ENCODE data around the gene KRT34. TPM values are rescaled to one million over a fixed set of nuclear protein-coding genes. Genes with fewer than 3 reads are reported as not detected.

The KRT34 gene
- total and polyA plus RNA-seq, 2 experiments from 2014 or later, result 39.8 to 77.8 TPM

DNA sequence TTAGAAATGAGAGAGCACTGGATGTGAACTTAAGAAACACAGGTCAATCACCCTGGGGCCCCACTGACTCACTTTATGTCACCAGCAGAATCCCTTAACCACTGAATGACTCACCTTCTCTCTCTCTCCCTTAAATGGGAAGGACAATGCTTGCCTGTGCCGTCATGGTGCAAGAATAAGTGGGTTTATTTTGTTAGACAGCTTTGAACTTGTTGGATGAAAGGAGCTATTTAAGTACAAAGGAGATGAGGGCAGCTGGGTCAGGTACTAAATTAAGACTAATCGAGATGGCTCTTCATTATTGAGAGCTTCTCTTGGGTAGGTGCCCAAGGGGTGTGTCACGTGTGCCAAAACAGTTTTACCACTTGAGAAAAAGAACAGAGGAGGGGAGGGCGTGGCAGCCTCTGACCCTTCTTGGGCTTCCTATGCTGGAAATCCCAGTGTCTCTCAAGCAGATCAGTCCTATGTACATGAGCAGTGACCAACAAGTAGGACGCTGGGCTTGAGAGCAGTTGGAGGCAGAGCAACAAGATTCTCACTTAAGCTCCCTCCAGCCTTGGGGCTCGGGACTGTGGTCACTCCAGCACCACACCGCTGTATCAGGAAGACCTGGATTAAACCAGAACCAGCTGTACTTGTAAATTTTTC, 22.0 kb upstream of the KRT34 start:
- in situ Hi-C loops (cut with MboI), result no loop called here
- H3F3A ChIP-seq (ENCODE audit: insufficient read depth), result peaks cover 30% of the 10 kb centered on the region
- H3K9me3 ChIP-seq (ENCODE audit: low read depth), result no peaks in the 10 kb centered on the region
- H2AFZ ChIP-seq, result peak overlapping the region; percentile 8; the same call in 1 of the 2 replicates
- 0 out of 2 replicates have a peak overlapping the region, but pooled peaks have one; percentile 5 for H3K4me3 ChIP-seq
- 29 to 38% methylated on average over 7 of the region's 7 CpGs for WGBS, 2 experiments (ENCODE audit: low coverage in 1 of 2, low lambda C conversion rate in 2 of 2, missing lambda C conversion rate in 2 of 2)
- no peaks in the 10 kb centered on the region for H4K20me1 ChIP-seq (ENCODE audit: insufficient read depth)
- no peaks in the 10 kb centered on the region for H3K36me3 ChIP-seq (ENCODE audit: low read depth)
- H3K79me2 ChIP-seq (ENCODE audit: insufficient read depth), result no peaks in the 10 kb centered on the region
- peak overlapping the region; percentile 34 for H3K9ac ChIP-seq
- peaks cover 30% of the 10 kb centered on the region for H3K4me1 ChIP-seq (ENCODE audit: insufficient read depth)
- no peak for TF ChIP-seq EZH2 (IDR thresholded peaks at IDR 0.05; ENCODE audit: insufficient read depth, poor library complexity, severe bottlenecking)
- peak; percentile 71 for TF ChIP-seq EZH2phosphoT487 (IDR thresholded peaks at IDR 0.05; ENCODE audit: insufficient read depth, low read depth)
- no peaks in the 10 kb centered on the region for H3K9me2 ChIP-seq (ENCODE audit: insufficient read depth)
- H3K4me2 ChIP-seq (ENCODE audit: unreplicated experiment), result peak overlapping the region; percentile 50
- DNase-seq, result peak; percentile 97
- no peaks in the 10 kb centered on the region for H3K27me3 ChIP-seq (replicated peaks; ENCODE audit: insufficient read depth)
- H3K27ac ChIP-seq, result peak overlapping the region; percentile 64

DNA sequence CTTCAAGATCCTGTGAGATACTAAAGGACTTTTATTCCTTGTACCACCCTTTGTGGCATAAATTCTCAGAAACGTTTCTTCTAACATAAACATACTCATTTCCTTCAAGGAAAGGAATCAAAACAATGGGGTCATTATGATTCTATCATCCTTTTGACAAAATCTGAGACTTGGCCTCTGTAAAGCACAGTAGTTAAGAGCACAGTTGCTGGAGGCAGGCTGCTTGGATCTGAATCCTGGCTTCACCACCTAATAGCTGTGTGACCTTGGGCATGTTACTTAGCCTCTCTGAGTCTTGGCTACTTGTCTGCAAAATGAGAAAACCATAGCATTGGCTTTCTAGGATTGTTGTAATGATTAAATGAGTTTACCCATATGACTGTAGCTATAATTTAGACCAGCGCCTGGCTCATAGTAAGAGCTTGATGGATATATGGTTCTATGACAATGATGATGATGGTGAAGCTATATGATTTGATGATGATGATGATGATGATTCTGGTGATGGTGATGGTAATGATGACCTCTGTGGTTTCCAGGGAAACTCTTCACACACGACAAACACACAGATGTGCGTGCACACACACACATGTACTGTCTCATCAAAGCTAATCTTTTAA, 21.4 kb upstream of the KRT34 start:
- Histone ChIP-seq H3K36me3 (ENCODE audit: low read depth) (no peaks in the 10 kb centered on the region), H3K9me3 (ENCODE audit: low read depth) (no peaks in the 10 kb centered on the region), H3K4me2 (ENCODE audit: unreplicated experiment) (peak overlapping the region; percentile 6), H3K27ac (peak overlapping the region; percentile 64), H3K4me1 (ENCODE audit: insufficient read depth) (peaks cover 30% of the 10 kb centered on the region), H3F3A (ENCODE audit: insufficient read depth) (peaks cover 30% of the 10 kb centered on the region), H3K9ac (peak overlapping the region; percentile 3; the same call in 1 of the 2 replicates), H3K9me2 (ENCODE audit: insufficient read depth) (no peaks in the 10 kb centered on the region), H3K4me3 (no peak overlapping the region), H3K27me3 (replicated peaks; ENCODE audit: insufficient read depth) (no peaks in the 10 kb centered on the region), H3K79me2 (ENCODE audit: insufficient read depth) (no peaks in the 10 kb centered on the region), H2AFZ (no peak overlapping the region), H4K20me1 (ENCODE audit: insufficient read depth) (no peaks in the 10 kb centered on the region)
- no peak for TF ChIP-seq EZH2 (IDR thresholded peaks at IDR 0.05; ENCODE audit: insufficient read depth, poor library complexity, severe bottlenecking)
- no peak for TF ChIP-seq EZH2phosphoT487 (IDR thresholded peaks at IDR 0.05; ENCODE audit: insufficient read depth, low read depth)
- whole genome bisulfite sequencing, 2 experiments (ENCODE audit: low coverage in 1 of 2, low lambda C conversion rate in 2 of 2, missing lambda C conversion rate in 2 of 2), result 20 to 24% methylated on average over 4 of the region's 4 CpGs
- in situ Hi-C loops (cut with MboI), result no loop called here
- no peak for DNase-seq

- Histone ChIP-seq H2AFZ (no peak overlapping the region), H3K27me3 (replicated peaks; ENCODE audit: insufficient read depth) (no peaks in the 10 kb centered on the region), H3K36me3 (ENCODE audit: low read depth) (no peaks in the 10 kb centered on the region), H3K9ac (no peak overlapping the region), H3F3A (ENCODE audit: insufficient read depth) (peaks cover 30% of the 10 kb centered on the region), H3K79me2 (ENCODE audit: insufficient read depth) (no peaks in the 10 kb centered on the region), H3K27ac (no peak overlapping the region), H3K9me3 (ENCODE audit: low read depth) (no peaks in the 10 kb centered on the region), H3K4me2 (ENCODE audit: unreplicated experiment) (no peak overlapping the region), H3K4me1 (ENCODE audit: insufficient read depth) (peaks cover 30% of the 10 kb centered on the region), H4K20me1 (ENCODE audit: insufficient read depth) (no peaks in the 10 kb centered on the region), H3K9me2 (ENCODE audit: insufficient read depth) (no peaks in the 10 kb centered on the region), H3K4me3 (no peak overlapping the region)
- in situ Hi-C loops (cut with MboI), result no loop called here
- 81 to 89% methylated on average over 5 of the region's 5 CpGs for WGBS, 2 experiments (ENCODE audit: low coverage in 1 of 2, low lambda C conversion rate in 2 of 2, missing lambda C conversion rate in 2 of 2)
- TF ChIP-seq EZH2 (IDR thresholded peaks at IDR 0.05; ENCODE audit: insufficient read depth, poor library complexity, severe bottlenecking) (no peak), EZH2phosphoT487 (IDR thresholded peaks at IDR 0.05; ENCODE audit: insufficient read depth, low read depth) (no peak)
- DNase-seq, result peak; percentile 28
These were observed 20.1 kb upstream of the KRT34 start for GRCh38 chr17:41402161-41402560.

DNA sequence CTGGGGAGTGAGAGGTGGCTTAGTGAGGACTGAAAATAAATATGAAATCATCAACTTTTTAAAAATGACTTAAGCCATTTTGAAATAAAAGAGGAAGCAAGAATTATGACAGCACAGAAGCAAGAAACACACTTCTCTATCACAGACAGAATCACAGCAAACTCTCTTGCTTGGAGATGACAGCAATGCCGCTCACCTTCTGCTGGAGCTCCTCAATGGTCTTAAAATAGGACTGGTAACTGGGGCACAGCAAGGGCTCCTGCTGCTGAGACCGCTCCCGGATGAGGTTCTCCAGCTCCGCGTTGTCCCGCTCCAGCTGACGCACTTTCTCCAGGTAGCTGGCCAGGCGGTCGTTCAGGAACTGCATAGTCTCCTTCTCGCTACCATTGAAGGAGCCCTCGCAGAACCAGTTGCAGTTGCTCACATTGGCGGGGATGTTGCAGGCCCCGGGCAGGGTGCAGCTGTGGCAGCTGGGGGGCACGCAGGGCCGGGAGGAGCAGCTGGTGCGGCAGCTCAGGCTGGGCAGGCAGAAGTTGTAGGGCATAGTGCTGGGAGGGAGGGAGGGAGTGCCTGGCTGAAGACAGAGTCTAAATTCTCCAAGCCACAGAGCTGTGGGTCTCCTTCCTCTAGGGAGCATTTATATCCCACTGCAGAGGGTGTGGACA, 15.0 kb upstream of the KRT34 start, which contains the start of gene KRT31:
TSS of gene KRT31 (minus strand) at position 613 of the 665 bp plus-strand sequence. CDS start at position 544, 69 bp downstream.
- Histone ChIP-seq H3K79me2 (ENCODE audit: insufficient read depth) (no peaks in the 10 kb centered on the region), H3K4me2 (ENCODE audit: unreplicated experiment) (no peak within 1 kb of the TSS), H2AFZ (no peak within 1 kb of the TSS), H3K27ac (no peak within 1 kb of the TSS), H3K9me3 (ENCODE audit: low read depth) (no peaks in the 10 kb centered on the region), H3K9me2 (ENCODE audit: insufficient read depth) (no peaks in the 10 kb centered on the region), H3F3A (ENCODE audit: insufficient read depth) (0 out of 2 replicates have a peak, but pooled peaks cover under 1% of the 10 kb centered on the region), H3K4me1 (ENCODE audit: insufficient read depth) (peaks cover 14% of the 10 kb centered on the region), H3K27me3 (replicated peaks; ENCODE audit: insufficient read depth) (no peaks in the 10 kb centered on the region), H4K20me1 (ENCODE audit: insufficient read depth) (no peaks in the 10 kb centered on the region), H3K4me3 (no peak within 1 kb of the TSS), H3K9ac (no peak within 1 kb of the TSS), H3K36me3 (ENCODE audit: low read depth) (no peaks in the 10 kb centered on the region)
- in situ Hi-C loops (cut with MboI), result no loop called here
- no peak for DNase-seq
- 86 to 94% methylated on average over 16 of the region's 16 CpGs for WGBS, 2 experiments (ENCODE audit: low coverage in 1 of 2, low lambda C conversion rate in 2 of 2, missing lambda C conversion rate in 2 of 2)
- TF ChIP-seq EZH2 (IDR thresholded peaks at IDR 0.05; ENCODE audit: insufficient read depth, poor library complexity, severe bottlenecking) (no peak), EZH2phosphoT487 (IDR thresholded peaks at IDR 0.05; ENCODE audit: insufficient read depth, low read depth) (no peak)

Measured in GM23248 (cell line).